Kidney epithelial cell (primary cell): ENCODE results near the gene PQBP1. TPM values are rescaled to one million over a fixed set of nuclear protein-coding genes. Genes with fewer than 3 reads are reported as not detected.

ENCODE experiments used
- DNase-seq: peaks from one replicate; pipeline ENCODE4 v3.0.0-alpha.2; 2010; ENCODE audit warnings: low read depth
- H3K27me3 ChIP-seq: 2 replicates; pipeline ENCODE4 v1.6.0; 2011; ENCODE audit warnings: low read length; ENCODE audit not compliant: control insufficient read depth, insufficient read depth
- H3K36me3 ChIP-seq: 2 replicates; pipeline ENCODE4 v1.5.1; 2011; ENCODE audit warnings: low read length; ENCODE audit not compliant: control insufficient read depth, insufficient read depth
- H3K4me3 ChIP-seq: 2 replicates; pipeline ENCODE4 v1.5.1; 2011; ENCODE audit warnings: low read depth, mild to moderate bottlenecking, control low read depth, low read length
- CTCF ChIP-seq: IDR thresholded peaks from 2 replicates; pipeline ENCODE4 v1.5.1; 2011; ENCODE audit warnings: mild to moderate bottlenecking, moderate library complexity, low read length, control low read depth, inconsistent platforms; ENCODE audit not compliant: insufficient read depth, poor library complexity, severe bottlenecking
- total RNA-seq: library from RNA; depleted of rRNA; stranded (reverse); fragments of >200 nt; gene quantifications from 2 replicates; pipeline ENCODE4 v1.2.3, GENCODE V29; 2015

Gene PQBP1
- total RNA-seq, 1 donor from 2014 or later = 73.2 TPM

DNA sequence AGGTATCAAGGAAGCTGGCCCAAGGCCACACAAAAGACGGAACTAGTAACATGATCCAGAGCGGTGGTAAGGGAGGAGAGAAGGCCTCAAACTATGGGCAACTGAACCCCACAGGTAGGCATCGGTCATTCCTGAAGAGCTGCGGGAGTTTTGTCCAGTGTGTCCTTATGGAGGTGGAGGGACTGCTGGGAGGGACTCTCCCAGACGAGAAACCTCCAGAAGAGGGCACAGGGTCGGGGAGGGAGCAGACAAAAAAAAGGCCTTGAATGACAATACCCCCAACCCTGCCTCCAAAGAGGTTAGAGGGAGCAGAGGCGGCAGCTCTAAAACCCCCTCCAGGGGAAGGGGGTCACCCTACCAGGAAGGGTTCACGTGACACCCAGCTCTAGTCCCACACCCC is 6.5 kb downstream of the PQBP1 start:
- H3K36me3 ChIP-seq = no peaks in the 10 kb centered on the region
- H3K4me3 ChIP-seq = no peak overlapping the region
- no peak for TF ChIP-seq CTCF
- no peaks in the 10 kb centered on the region for H3K27me3 ChIP-seq
- DNase-seq = no peak

DNA sequence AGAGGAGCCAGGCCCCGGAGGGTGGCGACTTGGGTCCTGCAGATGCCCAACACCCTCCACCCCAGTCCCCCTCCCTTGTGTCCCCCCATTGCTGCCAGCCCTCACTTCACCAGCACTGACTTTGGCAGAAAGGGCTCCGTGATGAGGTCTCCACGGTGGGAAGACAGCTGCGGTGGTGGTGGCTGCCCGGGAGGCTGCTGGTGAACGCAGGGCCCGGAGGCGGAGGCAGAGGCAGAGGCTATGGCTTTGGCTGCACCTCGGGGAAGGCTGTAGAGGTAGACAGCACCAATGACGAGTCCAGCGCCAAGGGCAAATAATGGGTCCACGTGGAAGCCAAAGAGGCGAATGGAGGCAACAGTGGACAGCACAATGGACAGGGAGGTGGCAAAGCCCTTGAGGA is 6.9 kb downstream of the PQBP1 start:
- H3K36me3 ChIP-seq = no peaks in the 10 kb centered on the region
- no peaks in the 10 kb centered on the region for H3K27me3 ChIP-seq
- DNase-seq = no peak
- H3K4me3 ChIP-seq = no peak overlapping the region
- no peak for TF ChIP-seq CTCF

DNA sequence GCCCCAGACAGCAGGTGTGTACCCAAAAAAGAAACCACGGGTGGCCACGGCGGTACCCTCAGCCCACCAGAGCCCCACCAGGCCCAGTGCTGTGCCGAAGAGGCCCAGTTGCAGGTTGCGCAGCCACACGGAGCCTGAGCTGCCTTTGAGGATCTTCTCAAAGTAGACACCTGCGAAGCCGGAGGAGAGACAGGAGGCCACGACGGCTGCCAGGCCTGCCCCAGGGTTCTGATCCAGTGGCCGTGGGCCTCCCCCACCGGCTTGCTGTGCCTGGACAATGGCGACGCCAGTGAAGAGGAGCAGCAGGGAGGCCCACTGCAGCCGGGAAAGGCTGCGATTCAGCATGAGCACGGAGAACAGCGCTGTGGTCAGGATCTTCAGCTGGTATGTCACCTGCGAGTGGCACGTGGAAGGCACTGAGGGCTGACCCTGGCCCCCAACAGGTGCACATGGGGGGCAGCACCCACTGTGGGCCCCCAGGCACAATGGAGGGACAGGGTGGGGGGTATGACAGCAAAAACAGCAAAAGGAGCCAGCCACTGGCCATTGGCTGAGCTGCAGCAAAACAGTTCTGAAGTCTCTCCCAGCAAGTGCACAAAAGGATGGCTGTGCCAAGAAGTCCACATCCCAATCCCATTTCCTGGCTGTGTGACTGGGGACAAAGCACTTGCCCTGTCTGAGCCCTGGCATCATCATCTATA is 7.5 kb downstream of the PQBP1 start:
- DNase-seq = no peak

DNA sequence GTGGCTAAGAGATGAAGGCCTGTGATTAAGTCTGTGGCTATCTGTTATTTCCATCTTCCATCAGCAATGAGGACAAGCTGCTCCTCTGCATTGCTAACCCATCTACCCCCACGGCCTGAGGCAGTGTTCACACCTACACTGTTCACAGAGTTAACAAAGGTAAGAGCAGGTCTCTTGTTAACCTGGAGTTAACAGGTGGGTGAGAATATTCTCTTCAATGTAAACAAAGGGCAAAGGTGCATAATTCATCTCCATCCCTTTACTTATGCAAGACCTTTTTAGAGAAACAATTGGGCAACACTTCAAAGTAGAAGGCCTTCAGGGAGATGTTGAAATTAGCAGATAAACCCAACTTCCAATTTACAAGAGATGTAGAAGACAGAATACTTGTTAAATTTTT is 10.9 kb downstream of the PQBP1 start:
- no peaks in the 10 kb centered on the region for H3K36me3 ChIP-seq

More for the DNA sequence above, 7.5 kb downstream of the PQBP1 start:
- no peak for TF ChIP-seq CTCF
- H3K27me3 ChIP-seq = no peaks in the 10 kb centered on the region
- H3K36me3 ChIP-seq = no peaks in the 10 kb centered on the region
- no peak overlapping the region for H3K4me3 ChIP-seq

GRCh38 chrX:48909703-48910294 is 12.1 kb downstream of the PQBP1 start:
- Histone ChIP-seq H3K4me3 (no peak overlapping the region), H3K36me3 (no peaks in the 10 kb centered on the region), H3K27me3 (no peaks in the 10 kb centered on the region)
- no peak for TF ChIP-seq CTCF
- no peak for DNase-seq

More for the DNA sequence above, 10.9 kb downstream of the PQBP1 start:
- no peak overlapping the region for H3K4me3 ChIP-seq
- no peak for TF ChIP-seq CTCF
- no peaks in the 10 kb centered on the region for H3K27me3 ChIP-seq
- DNase-seq = no peak
